Thyroid gland (tissue), 4 donors: Measurements from ENCODE around the gene KRT75.

ENCODE experiments used
- POLR2A ChIP-seq, 2 donors: fragments of 450-650 bp; IDR thresholded peaks; one replicate each; pipeline ENCODE4 v1.6.1; 2017; ENCODE audit warnings: antibody characterized with exemption in 2 of 2, mild to moderate bottlenecking in 2 of 2, moderate library complexity in 1 of 2
- TF ChIP-seq, protein P1 (sequence below), 6 experiments: fragments of 200-600 bp in 3 of 6; fragments of 450-650 bp in 3 of 6; sonication (generic) in 3 of 6; IDR thresholded peaks; one replicate each; pipeline ENCODE4 v1.5.1; 2016 to 2019; ENCODE audit warnings: antibody characterized with exemption in 6 of 6, mild to moderate bottlenecking in 2 of 6, inconsistent platforms in 1 of 6, moderate library complexity in 1 of 6

DNA sequence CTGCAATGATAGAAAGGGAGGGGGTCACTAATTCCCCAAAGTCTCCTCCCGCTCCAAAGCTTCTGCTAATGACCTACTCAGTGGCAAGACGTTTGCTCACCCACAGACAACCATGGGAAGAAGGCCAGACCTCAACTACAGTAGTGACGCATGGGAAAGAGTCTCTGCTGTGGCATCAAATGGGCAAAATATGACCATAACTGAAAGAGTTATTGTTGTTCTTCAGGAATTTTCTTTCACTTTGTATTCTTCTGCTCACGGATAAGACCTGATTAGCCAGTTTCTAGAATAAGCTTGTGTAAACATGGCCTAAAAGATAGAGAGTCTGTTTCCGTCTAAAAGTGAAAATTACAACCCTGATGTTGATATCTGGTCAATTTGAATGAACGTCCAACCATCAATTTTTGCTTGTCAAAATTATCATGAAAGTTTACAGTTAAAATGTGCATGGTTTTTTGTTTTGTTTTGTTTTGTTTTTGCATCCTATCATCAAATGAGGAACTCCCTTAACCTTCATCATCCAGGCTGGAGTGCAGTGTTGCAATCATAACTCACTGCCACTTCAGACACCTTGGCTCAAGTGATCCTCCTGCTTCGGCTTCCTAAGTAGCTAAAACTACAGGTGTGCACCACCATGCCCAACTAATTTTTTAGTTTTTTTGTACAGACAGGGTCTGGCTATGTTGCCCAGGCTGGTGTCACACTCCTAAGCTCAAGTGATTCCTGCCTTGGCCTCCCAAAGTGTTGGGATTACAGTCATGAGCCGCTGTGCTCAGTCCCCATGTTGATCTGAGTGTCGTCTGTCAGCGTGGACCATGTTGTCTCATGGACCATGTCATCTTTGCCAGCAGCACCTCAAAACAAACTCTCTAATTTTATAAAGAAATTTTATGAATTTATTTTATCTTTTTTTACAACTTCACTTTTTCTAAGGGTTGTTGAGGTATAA is 10.8 kb upstream of the KRT75 start:
- TF ChIP-seq, protein P1, sequence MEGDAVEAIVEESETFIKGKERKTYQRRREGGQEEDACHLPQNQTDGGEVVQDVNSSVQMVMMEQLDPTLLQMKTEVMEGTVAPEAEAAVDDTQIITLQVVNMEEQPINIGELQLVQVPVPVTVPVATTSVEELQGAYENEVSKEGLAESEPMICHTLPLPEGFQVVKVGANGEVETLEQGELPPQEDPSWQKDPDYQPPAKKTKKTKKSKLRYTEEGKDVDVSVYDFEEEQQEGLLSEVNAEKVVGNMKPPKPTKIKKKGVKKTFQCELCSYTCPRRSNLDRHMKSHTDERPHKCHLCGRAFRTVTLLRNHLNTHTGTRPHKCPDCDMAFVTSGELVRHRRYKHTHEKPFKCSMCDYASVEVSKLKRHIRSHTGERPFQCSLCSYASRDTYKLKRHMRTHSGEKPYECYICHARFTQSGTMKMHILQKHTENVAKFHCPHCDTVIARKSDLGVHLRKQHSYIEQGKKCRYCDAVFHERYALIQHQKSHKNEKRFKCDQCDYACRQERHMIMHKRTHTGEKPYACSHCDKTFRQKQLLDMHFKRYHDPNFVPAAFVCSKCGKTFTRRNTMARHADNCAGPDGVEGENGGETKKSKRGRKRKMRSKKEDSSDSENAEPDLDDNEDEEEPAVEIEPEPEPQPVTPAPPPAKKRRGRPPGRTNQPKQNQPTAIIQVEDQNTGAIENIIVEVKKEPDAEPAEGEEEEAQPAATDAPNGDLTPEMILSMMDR (IDR thresholded peaks at IDR 0.05), result no peak
- TF ChIP-seq POLR2A (IDR thresholded peaks at IDR 0.05), result no peak
